Measurements from ENCODE around the gene ADCY10. TPM values are rescaled to one million over a fixed set of nuclear protein-coding genes. Genes with fewer than 3 reads are reported as not detected.
"Not testable (repeated sequence)": the region's sequence is repeated elsewhere in the genome, so short reads cannot be mapped to it uniquely, and the experiment has no call there.

ADCY10 gene
- total and polyA plus RNA-seq, 9 of the 15 experiments (the other 6 are each of a cell fraction or from before 2014, with no cell fraction given): 0.08 to 0.86 (median 0.22) TPM

DNA sequence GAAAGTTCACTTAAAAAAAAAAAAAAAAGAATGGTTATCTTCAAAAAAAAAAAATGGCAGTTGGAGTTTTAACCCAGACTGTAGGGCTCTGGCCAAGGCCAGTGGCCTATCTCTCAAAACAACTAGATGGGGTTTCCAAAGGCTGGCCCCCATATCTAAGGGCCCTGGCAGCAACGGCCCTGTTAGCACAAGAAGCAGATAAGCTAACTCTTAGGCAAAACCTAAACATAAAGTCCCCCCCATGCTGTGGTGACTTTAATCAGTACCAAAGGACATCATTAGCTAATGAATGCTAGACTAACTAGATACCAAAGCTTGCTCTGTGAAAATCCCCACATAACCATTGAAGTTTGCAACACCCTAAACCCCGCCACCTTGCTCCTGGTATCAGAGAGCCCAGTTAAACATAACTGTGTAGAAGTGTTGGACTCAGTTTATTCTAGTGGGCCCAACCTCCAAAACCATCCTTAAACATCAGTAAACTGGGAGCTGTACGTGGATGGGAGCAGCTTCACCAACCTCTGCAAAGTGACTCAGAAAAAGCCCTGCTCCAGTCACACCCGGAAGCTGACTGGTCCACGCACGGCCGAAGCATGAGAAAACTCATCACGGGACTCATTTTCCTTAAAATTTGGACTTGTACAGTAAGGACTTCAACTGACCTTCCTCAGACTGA lies 47.1 kb downstream of the ADCY10 start:
- H3K36me3 ChIP-seq (ENCODE audit: control insufficient read depth, insufficient read depth, low read length); H3K9me3 ChIP-seq (replicated peaks; ENCODE audit: control insufficient read depth, insufficient read depth, low read depth, low read length); H3K9me1 ChIP-seq (ENCODE audit: control insufficient read depth, insufficient read depth, low read length); BruUV-seq (replicated peaks); FAIRE-seq; H4K20me1 ChIP-seq (replicated peaks; ENCODE audit: control insufficient read depth, insufficient read depth, low read length); CTCF ChIA-PET (ENCODE audit: low intra/inter-chr PET ratio); H3K27me3 ChIP-seq (ENCODE audit: control insufficient read depth in 2 of 2, insufficient read depth in 2 of 2, low read length in 2 of 2); in situ Hi-C loops (cut with MboI); TF ChIP-seq NR4A1 (CRISPR knock-in tag; IDR thresholded peaks at IDR 0.05): not testable (repeated sequence)
- Histone ChIP-seq H3K4me1 (replicated peaks in 1 of 2; ENCODE audit: control insufficient read depth in 2 of 2, insufficient read depth in 2 of 2, low read length in 2 of 2) (peaks cover 30 to 42% of the 10 kb centered on the region in 2 experiments), H3K4me2 (ENCODE audit: insufficient read depth, low read length) (peak overlapping the region; percentile 79), H3K9ac (ENCODE audit: insufficient read depth in 1 of 2, low read depth in 2 of 2, low read length in 2 of 2) (peak overlapping the region; percentile 47 to 75; a peak in 3 of 4 replicates), H3K27ac (ENCODE audit: extremely low read depth, low read depth, low read length) (peak overlapping the region; percentile 85), H3K79me2 (ENCODE audit: control insufficient read depth, insufficient read depth, low read length) (peaks cover 76% of the 10 kb centered on the region), H3K4me3 (peak overlapping the region; percentile 25), H2AFZ (ENCODE audit: low read depth, low read length) (peak overlapping the region; percentile 85)
- ATAC-seq (peak; percentile 25), DNase-seq (ENCODE audit: extremely low read depth in 1 of 4, low spot score in 3 of 4) (peak in 1 of 4 experiments; percentile 89)
- intact Hi-C loops (cut with micrococcal nuclease): loop anchor here (2.0 to 10.0 kb wide), 7 partner anchors 60 to 315 kb away; partner anchors contain the start of genes CREG1, DCAF6, MPC2 and RCSD1
- POLR2A ChIA-PET: interaction anchor here (0.6 to 2.0 kb wide), 14 partner anchors 10 to 195 kb away, joined by 3 to 8 read pairs (median 4); no protein-coding TSS in a partner anchor
- WGBS (ENCODE audit: insufficient coverage, low coverage, missing lambda C conversion rate): 0% methylated on average over 8 of the region's 8 CpGs
- peak; percentile 23; the same call in 1 of the 2 replicates for TF ChIP-seq DMBX1 (CRISPR knock-in tag; IDR thresholded peaks at IDR 0.05; ENCODE audit: borderline replicate concordance)
- peak in 1 of 2 experiments; percentile 21; a peak in 1 of 4 replicates for TF ChIP-seq RCOR1 (IDR thresholded peaks at IDR 0.05; ENCODE audit: borderline replicate concordance in 1 of 2, low read depth in 2 of 2, low read length in 2 of 2)
- TF ChIP-seq, protein P1, sequence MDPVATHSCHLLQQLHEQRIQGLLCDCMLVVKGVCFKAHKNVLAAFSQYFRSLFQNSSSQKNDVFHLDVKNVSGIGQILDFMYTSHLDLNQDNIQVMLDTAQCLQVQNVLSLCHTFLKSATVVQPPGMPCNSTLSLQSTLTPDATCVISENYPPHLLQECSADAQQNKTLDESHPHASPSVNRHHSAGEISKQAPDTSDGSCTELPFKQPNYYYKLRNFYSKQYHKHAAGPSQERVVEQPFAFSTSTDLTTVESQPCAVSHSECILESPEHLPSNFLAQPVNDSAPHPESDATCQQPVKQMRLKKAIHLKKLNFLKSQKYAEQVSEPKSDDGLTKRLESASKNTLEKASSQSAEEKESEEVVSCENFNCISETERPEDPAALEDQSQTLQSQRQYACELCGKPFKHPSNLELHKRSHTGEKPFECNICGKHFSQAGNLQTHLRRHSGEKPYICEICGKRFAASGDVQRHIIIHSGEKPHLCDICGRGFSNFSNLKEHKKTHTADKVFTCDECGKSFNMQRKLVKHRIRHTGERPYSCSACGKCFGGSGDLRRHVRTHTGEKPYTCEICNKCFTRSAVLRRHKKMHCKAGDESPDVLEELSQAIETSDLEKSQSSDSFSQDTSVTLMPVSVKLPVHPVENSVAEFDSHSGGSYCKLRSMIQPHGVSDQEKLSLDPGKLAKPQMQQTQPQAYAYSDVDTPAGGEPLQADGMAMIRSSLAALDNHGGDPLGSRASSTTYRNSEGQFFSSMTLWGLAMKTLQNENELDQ (CRISPR knock-in tag; IDR thresholded peaks at IDR 0.05; ENCODE audit: borderline replicate concordance): 0 out of 2 replicates have a peak, but pooled peaks have one; percentile 37
- TF ChIP-seq HDAC3 (IDR thresholded peaks at IDR 0.05; ENCODE audit: borderline replicate concordance, partially characterized antibody): peak; percentile 48
- TF ChIP-seq HDAC1 (IDR thresholded peaks at IDR 0.05): peak in 1 of 2 experiments; percentile 56; a peak in 1 of 4 replicates
- 0 out of 2 replicates have a peak, but pooled peaks have one; percentile 16 for TF ChIP-seq NR4A1 (tag; IDR thresholded peaks at IDR 0.05)
- TF ChIP-seq NCOR1 (IDR thresholded peaks at IDR 0.05): peak; percentile 87
- peak; percentile 51; the same call in 1 of the 2 replicates for TF ChIP-seq KLF16 (IDR thresholded peaks at IDR 0.05)
- TF ChIP-seq ASH1L (IDR thresholded peaks at IDR 0.05; ENCODE audit: borderline replicate concordance, low read depth, partially characterized antibody): peak; percentile 30
- TF ChIP-seq L3MBTL2 (IDR thresholded peaks at IDR 0.05): peak; percentile 37; the same call in 1 of the 2 replicates
- TF ChIP-seq NFE2L1 (tag; IDR thresholded peaks at IDR 0.05; ENCODE audit: borderline replicate concordance, low read depth): 0 out of 2 replicates have a peak, but pooled peaks have one; percentile 11
- peak; percentile 55; the same call in 1 of the 2 replicates for TF ChIP-seq POLR2AphosphoS5 (IDR thresholded peaks at IDR 0.05; ENCODE audit: control insufficient read depth, insufficient read depth, low read depth, low read length)
- peak; percentile 38; the same call in 1 of the 2 replicates for TF ChIP-seq LEF1 (IDR thresholded peaks at IDR 0.05)
- TF ChIP-seq TRIM24 (IDR thresholded peaks at IDR 0.05): peak in 1 of 2 experiments; percentile 48; a peak in 1 of 4 replicates
- peak; percentile 87 for TF ChIP-seq BRD9 (IDR thresholded peaks at IDR 0.05; ENCODE audit: low read depth, partially characterized antibody)
